HG03457 (cell line): ENCODE data around the gene OR2D2.
"Not testable (repeated sequence)": the region's sequence is repeated elsewhere in the genome, so short reads cannot be mapped to it uniquely, and the experiment has no call there.

Source experiments
- ATAC-seq: cut with Tn5 transposase; IDR thresholded peaks from one replicate; pipeline ENCODE4 v1.9.1; 2021; ENCODE audit warnings: moderate number of reproducible peaks; ENCODE audit not compliant: unreplicated experiment

The OR2D2 gene, protein sequence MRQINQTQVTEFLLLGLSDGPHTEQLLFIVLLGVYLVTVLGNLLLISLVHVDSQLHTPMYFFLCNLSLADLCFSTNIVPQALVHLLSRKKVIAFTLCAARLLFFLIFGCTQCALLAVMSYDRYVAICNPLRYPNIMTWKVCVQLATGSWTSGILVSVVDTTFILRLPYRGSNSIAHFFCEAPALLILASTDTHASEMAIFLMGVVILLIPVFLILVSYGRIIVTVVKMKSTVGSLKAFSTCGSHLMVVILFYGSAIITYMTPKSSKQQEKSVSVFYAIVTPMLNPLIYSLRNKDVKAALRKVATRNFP

DNA sequence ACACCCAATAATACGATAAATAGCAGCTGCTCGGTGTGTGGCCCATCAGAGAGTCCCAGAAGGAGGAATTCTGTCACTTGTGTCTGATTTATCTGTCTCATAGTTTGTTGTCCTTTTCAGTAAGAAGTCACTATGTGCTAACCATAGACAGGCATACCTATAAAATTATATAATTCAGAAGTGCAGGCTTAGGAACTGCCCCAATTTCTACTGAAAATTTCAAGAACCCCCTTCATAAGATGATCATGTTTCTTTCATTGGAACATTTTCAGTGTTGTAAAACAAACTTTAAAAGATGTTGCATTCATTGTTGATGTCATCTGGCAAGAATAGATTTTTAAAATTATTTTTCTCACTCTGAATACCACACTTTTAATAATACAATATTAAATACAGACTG, at the start of gene OR2D2:
Gene OR2D2 (minus strand): TSS at position 101 of the 400 bp plus-strand sequence. CDS start 0 bp downstream, at position 101.
- ATAC-seq = no peak

DNA sequence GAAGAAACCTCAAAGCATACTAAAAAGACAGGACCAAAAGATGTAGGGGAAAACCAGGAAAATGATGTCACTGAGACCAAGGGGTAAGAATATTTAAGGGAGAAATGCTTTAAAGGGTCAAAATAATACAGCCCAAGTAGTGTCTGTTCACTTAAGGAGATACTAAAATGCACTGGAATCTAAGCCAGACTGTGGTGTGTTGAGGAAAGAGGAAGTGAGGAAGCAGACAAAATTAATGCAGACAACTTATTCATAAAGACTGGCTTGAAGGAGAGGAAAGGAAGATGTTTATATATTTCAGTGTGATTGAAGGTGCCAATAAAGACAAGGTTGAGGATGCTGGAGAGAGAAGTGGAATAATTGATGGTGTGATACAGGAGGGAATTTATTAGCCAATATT, 49.7 kb upstream of the OR2D2 start:
- no peak for ATAC-seq

DNA sequence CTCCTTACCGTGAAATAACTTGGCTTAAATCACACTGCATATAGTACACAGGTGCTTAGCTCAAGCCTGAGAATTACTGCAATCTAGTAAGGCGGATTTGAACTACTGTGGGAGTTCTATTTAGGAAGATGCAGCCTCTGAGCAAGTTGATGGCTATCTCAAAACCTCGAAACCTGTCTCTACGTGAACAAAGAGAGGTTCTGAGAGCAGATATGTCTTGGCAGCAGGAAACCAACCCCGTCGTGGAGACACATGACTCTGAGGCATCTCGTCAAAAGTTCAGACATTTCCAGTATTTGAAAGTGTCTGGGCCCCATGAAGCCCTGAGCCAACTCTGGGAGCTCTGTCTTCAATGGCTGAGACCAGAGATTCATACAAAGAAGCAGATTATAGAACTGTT, 39.8 kb upstream of the OR2D2 start:
- ATAC-seq = no peak

DNA sequence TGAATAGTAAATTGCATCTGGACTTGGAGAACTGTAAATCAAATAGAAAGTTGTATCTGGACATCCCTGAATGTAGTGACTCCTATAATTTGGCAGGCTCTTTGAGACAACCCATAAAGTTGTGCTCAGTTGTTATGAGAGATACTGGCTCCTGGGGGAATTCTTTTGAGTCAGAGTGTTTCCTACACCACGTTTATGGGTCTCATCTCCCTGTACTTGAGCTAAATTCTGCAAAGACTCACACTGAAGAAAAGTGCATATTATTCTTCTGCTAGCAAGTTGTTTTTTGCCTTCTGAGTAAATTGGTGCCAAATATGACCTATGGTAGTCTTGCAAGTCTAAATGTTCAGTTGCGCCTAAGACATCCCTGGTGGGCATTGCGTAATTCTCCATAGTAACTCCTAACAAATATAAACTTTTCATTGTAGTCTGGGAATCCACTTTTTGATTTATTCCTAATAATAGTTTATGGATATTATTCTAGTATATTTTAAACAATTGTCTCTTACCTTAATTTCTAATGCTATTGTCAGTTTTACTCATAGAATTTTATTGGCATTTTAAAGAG, 38.9 kb upstream of the OR2D2 start:
- no peak for ATAC-seq

DNA sequence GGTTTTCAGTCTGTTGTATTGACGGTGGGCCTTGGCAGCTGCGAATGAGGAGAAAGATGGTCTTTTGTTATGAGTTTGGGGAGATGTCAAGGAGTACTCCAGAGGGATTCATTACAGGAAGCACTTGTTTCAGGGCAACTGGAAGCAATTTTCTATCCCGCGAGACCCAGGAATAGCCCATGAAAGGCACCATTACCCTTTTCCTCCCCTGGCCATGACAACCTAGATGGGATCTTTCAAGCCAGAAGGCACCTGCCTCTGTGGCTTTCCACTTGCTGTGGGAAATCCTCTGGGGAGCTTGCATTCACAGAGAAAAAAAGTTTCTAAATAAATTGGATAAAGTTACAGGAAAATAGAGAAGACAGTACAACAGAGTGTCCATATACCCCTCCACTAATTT, 36.6 kb upstream of the OR2D2 start:
- no peak for ATAC-seq

DNA sequence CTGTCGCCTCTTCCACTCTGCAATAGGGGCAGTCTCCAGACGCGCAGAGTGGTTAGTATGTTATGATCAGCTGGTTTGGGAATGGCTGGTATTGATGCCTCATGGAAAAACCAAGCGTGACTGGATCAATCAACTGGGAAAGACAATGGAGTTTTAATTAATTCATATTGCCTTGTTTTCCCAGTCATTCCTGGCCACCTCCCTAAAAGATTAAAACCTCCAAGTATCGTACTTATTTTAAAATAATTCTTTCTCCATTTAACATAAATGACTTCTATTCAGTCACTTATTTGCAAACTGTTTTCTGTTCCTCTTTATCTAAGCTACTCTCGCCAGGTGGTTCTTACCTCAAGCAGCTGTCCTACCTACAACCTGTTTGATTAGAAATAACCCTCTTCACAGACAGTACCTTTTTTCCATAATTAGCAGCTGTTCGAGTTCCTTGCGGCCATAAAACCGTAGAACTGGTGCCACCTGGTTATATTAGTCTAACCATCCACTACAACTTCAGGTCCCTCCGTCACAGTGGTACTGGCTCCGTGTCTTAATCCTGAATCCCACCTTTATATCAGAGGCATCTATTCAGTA, 34.8 kb upstream of the OR2D2 start:
- ATAC-seq = peak; percentile 57

DNA sequence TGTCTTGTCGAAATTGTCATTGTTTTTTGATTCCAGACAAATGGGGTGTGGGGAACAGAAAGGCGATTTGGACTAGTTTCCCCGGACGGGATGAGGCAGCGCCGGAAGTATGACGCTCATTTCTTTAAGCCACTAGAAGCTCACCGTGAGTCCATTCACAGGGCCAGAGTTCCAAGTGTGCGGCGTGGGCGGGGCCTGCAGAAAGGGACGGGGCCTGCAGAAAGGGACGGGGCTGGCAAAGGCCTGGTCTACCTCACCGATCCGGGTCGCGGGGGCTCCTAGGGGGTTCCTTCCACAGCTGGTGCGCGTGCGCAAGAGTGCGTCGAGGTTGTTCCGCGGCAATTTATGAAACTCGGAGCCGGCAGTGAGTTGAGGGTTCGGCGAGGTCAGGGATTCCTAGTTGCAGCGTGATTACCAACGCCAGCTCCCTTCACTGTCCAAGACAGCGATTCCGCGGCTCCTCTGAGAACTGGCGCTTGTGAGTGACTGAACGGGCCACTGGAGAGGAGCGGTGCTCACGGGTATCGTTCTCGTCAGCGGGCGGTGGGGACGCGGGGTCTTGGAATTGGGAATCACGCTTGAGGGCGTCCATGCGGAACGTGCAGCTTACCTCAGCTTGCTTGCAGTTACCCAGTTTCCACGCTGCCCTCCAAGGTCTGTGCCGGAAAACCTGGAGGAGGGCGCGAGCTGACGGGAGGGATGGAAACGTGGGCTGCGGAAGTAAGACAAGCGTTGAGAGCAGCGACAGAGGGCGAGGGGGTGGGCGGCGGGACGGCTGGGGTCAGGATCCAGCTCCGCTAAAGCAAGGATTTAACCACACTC, 34.1 kb upstream of the OR2D2 start, which contains the start of gene ZNF215:
Gene ZNF215 (plus strand): TSS at position 219 of the 822 bp plus-strand sequence. CDS start 5,847 bp downstream, outside the sequence.
- ATAC-seq = peak; percentile 70

DNA sequence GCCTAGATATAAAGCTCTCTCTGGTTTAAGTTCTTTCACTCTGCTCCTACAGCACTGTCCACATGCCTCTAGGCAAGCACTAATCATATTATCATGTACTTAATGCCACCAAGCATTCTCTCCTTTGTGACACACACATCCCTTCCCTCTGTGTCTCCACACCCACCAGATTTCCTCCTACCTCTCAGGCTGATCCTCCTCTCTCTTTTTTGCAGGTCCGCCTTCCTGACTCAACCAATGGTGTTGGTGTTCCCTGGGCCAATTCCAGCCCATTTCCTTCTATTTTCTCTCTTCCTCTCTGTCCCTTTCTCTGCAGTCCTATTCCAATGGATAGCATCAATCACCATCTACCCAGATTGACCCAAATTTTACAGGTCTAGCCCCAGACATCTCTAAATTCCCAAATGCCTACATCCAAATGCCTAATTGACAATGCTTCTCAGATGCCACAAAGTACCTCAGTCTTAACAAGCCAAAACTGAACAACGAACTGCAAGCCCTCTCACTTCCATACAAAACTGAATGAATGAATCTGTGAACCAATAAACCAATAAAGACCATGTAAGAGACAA, 33.4 kb upstream of the OR2D2 start:
- ATAC-seq = no peak

DNA sequence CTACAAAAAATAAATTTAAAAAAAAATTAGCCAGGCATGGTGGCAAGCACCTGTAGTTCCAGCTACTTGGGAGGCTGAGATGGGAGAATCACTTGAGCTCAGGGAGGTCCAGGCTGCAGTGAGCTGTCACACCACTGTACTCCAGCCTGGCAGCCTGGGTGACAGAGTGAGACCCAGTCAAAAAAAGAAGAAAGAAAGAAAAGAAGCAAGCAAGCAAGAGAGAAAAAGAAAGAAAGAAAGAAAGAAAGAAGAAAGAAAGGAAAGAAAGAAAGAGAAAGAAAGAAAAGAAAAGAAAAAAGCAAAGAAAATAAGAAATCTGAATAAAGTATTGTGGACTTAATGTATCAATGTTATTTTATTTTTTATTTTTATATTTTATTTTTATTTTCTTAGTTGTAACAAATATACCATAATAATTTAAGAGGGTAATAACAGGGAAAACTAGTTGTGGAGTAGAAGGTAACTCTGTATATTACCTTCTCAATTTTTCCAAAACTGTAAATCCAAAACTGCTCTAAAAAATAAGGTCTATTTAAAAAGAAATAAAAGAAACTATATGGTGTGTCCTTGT, 32.8 kb upstream of the OR2D2 start:
- no peak for ATAC-seq

DNA sequence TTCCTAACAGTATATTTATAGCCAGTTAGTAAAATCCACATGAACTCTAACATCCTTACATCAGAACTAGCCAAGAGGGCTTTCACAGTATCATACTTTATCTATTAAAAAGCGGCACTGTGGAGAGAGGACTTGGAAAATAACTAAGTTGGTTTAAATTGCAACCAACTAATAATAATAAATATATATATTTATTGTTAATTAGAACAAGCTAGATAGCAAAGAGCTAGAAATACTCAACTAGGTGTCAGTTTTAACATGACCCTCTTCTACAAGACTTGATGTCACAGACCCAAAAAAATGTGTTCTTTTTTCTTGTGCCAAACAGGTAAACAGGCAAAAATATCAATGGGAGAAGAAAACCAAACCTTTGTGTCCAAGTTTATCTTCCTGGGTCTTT, 28.4 kb upstream of the OR2D2 start, which contains the start of gene OR2D3:
Gene OR2D3 (plus strand): TSS at position 301 of the 400 bp plus-strand sequence. CDS start 0 bp downstream, at position 301.
- no peak for ATAC-seq

DNA sequence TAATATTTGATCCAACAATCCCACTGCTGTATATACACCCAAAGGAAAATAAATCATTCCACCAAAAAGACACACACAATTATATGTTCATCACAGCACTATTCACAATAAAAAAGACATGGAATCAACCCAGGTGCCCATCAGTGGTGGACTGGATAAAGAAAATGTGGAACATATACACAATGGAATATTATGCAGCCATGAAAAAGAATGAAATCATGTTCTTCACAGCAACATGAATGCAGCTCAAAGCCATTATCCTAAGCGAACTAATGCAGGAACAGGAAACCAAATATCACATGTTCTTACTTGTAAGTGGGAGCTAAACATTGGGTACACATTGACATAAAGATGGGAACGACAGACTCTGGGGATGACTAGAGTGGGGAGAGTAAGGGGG, 27.4 kb upstream of the OR2D2 start:
- no peak for ATAC-seq

DNA sequence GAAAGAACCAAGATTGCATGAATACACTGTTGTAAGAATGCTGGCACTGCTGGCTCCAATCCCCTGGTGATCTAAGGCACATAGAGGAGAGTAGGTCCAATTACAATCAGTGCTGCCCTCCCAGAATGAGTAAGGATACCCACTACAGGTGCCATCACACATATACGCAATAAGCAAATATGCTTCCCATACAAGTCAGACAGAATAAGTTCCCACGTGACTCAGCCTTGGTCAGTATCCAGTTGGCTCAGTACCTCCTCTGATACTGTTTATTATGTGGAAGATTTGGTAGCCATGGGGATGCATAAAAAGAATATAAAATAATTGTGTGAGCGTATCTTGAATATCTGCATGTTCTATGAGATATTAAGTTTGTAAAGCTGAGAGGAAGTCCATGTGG, 19.6 kb upstream of the OR2D2 start:
- ATAC-seq = no peak

DNA sequence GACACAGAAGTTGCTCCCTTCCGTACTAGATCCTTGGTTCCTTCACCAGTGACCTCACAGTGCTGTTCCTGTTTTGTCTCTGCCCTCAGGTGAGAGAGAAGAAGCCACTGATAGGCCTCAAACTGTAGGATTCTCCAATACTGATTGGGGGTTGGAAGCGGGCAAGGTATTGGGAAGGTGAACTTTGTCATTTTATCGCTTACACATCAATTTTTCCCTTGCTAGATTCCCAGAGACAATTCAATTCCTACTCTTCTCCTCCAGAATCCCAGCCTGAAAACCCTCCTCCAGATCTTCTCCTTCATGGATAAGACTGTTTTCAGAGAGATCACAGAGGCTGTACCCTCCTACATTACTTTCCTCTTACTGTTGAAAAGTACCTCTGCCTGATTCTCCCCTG, 19.1 kb upstream of the OR2D2 start:
- ATAC-seq = no peak

DNA sequence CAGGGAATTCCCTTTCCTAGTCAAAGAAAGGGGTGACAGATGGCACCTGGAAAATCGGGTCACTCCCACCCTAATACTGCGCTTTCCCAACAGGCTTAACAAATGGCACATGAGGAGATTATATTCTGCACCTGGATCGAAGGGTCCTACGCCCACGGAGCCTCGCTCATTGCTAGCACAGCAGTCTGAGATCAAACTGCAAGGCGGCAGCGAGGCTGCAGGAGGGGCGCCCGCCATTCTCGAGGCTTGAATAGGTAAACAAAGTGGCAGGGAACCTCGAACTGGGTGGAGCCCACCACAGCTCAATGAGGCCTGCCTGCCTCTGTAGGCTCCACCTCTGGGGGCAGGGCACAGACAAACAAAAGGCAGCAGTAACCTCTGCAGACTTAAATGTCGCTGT, 12.5 kb upstream of the OR2D2 start:
- not testable (repeated sequence) for ATAC-seq

DNA sequence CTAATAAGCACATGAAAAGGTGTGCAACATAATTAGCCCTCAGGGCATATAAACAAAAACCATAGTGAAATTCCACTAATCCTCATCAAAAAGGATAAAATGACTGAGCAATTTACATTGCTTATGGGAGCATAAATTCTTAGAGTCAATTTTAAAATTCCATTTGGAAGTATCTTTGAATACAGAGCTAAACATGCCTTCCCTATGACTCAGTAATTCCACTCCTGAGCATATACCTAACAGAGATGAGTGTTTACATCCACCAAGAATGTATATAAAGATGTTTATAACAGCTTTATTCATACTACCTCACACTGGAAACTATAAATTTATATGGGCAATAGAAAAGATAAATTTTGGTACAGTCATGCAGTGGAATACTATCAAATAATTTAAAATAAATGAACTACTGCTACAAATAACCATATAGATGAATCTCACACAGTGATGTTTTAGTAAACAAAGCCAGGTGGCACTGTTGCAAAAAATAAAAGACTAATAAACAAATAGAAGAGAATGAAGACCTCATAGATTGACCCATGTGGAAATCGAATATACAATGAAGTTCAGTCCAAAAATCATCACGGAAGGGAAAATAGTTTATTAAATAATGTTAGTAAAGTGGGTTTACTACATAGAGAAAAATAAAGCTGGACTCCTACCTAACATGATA, 8.2 kb upstream of the OR2D2 start:
- no peak for ATAC-seq

DNA sequence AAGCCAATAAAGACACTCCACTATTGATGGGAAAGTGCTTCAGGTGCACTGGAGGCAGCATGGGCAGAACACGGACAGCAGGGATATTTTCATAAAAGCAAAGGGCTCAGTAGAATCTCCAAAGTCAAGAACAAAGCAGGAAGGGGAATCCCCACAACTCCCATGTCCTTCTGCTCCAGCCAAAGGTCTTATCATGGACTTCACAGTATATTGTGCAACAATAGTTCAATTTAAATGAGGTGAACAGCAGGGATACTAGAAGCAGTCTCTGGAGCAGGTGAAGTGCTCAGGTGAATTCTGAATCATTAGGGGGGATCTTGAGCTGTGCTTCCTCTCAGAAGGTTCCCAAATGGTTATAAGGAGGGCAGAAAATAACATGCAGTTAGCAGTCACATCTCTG, 6.6 kb upstream of the OR2D2 start:
- no peak for ATAC-seq

DNA sequence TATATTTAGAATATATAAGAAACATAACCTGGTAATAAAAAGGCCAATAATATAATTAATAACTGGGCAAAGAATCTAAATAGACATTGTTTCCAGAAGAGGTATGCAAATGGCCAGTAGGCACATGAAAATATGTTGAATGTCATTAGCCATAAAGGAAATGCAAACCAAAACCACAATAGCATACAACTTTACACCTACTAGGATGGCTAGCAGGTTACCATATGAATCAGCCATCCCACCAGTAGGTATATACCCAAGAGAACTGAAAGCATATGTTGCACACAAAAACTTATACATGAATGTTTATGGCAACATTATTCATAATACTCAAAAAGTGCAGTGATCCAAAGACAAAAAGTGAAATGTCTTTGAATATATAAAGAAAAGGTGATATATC, 2.7 kb upstream of the OR2D2 start:
- ATAC-seq = peak; percentile 83

DNA sequence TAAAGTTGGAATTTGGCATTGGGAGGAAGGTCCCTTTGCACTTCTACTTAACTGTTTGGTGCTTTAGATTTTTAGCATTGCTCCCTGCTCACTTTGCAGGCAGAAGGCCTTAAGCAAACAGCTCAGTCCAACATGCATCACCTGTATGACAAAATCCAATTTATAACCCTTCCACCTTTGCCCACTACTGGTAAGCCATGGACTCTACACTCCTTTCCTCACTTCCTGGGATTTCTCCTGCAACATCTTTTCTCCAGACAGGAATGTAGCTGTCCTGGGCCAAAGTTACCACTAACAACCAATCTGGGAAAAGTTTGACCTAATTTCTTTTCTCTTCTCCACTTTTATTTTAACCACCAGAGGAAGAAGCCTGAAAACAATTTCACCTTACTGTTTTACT, 1.8 kb upstream of the OR2D2 start:
- no peak for ATAC-seq

DNA sequence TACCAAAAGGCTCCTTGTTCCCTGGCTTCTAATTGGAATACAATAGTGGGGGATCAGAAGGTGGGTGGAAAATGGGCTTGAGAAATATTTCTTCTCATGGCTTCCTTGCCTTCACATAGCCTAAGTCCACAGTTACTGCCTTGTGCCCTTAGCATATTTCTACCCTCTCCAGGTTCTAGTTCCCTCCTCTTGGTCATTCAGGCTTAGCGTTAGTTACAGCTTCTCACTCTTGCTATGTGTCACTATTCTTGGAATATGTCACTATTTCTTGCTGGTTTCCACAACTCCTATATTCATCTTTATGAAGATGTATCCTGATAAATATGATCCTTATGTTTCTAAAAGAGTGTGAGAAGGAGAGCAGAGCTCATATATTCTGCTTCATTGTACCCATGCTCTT, 2.5 kb downstream of the OR2D2 start:
- no peak for ATAC-seq

DNA sequence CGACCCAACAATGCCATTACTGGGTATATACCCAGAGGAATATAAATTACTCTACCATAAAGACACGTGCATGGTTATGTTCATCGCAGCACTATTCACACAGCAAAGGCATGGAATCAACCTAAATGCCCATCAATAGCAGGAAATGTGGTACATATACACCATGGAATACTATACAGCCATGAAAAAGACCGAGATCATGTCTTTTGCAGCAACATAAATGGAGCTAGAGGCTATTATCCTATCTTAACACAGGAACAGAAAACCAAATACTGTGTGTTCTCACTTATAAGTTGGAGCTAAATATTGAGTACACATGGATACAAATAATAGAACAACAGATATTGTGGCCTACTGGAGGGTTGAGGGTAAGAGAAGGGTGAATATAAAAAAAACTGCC, 3.5 kb downstream of the OR2D2 start:
- no peak for ATAC-seq
